ENCODE measurements around the gene SNX33.

Gene SNX33

GRCh38 chr15:75673426-75674235 lies 25.9 kb downstream of the SNX33 start:
- Histone ChIP-seq H4K20me1 (ENCODE audit: insufficient read depth, low read length) (no peaks in the 10 kb centered on the region), H3K36me3 (ENCODE audit: insufficient read depth, low read length) (no peaks in the 10 kb centered on the region), H3K9ac (ENCODE audit: low read depth, low read length) (no peak overlapping the region), H3K9me3 (ENCODE audit: insufficient read depth, low read length, severe bottlenecking) (no peaks in the 10 kb centered on the region), H3K27me3 (ENCODE audit: insufficient read depth, low read length, poor library complexity) (no peaks in the 10 kb centered on the region), H3K27ac (ENCODE audit: low read length) (no peak overlapping the region), H2AFZ (ENCODE audit: low read depth, low read length) (no peak overlapping the region), H3K4me3 (ENCODE audit: low read depth in 1 of 2, low read length in 2 of 2) (no peak overlapping the region), H3K4me1 (ENCODE audit: insufficient read depth, low read length) (no peaks in the 10 kb centered on the region), H3K79me2 (ENCODE audit: insufficient read depth, low read length) (no peaks in the 10 kb centered on the region), H3K4me2 (ENCODE audit: insufficient read depth, low read length) (no peak overlapping the region)
- DNase-seq (no peak), ATAC-seq (ENCODE audit: insufficient read depth, low read depth) (no peak)
- no peak for TF ChIP-seq CTCF (IDR thresholded peaks at IDR 0.05; ENCODE audit: borderline replicate concordance, extremely low read depth, low read length, poor library complexity, severe bottlenecking)
- TF ChIP-seq EZH2 (IDR thresholded peaks at IDR 0.05; ENCODE audit: borderline replicate concordance, low read depth, low read length, severe bottlenecking): no peak

- Histone ChIP-seq H3K9ac (ENCODE audit: low read depth, low read length) (no peak overlapping the region), H2AFZ (ENCODE audit: low read depth, low read length) (no peak overlapping the region), H3K79me2 (ENCODE audit: insufficient read depth, low read length) (no peaks in the 10 kb centered on the region), H3K36me3 (ENCODE audit: insufficient read depth, low read length) (no peaks in the 10 kb centered on the region), H3K27ac (ENCODE audit: low read length) (no peak overlapping the region), H3K4me2 (ENCODE audit: insufficient read depth, low read length) (no peak overlapping the region), H4K20me1 (ENCODE audit: insufficient read depth, low read length) (no peaks in the 10 kb centered on the region), H3K4me1 (ENCODE audit: insufficient read depth, low read length) (no peaks in the 10 kb centered on the region), H3K27me3 (ENCODE audit: insufficient read depth, low read length, poor library complexity) (no peaks in the 10 kb centered on the region), H3K9me3 (ENCODE audit: insufficient read depth, low read length, severe bottlenecking) (no peaks in the 10 kb centered on the region), H3K4me3 (ENCODE audit: low read depth in 1 of 2, low read length in 2 of 2) (no peak overlapping the region)
- TF ChIP-seq CTCF (IDR thresholded peaks at IDR 0.05; ENCODE audit: borderline replicate concordance, extremely low read depth, low read length, poor library complexity, severe bottlenecking) (no peak), EZH2 (IDR thresholded peaks at IDR 0.05; ENCODE audit: borderline replicate concordance, low read depth, low read length, severe bottlenecking) (no peak)
- ATAC-seq (ENCODE audit: insufficient read depth, low read depth) (no peak), DNase-seq (no peak)
Observed at GRCh38 chr15:75674366-75674765, 26.7 kb downstream of the SNX33 start.

GRCh38 chr15:75675579-75676404 lies 28.1 kb downstream of the SNX33 start:
- no peaks in the 10 kb centered on the region for H4K20me1 ChIP-seq (ENCODE audit: insufficient read depth, low read length)
- no peak overlapping the region for H3K9ac ChIP-seq (ENCODE audit: low read depth, low read length)
- H2AFZ ChIP-seq (ENCODE audit: low read depth, low read length): no peak overlapping the region
- H3K36me3 ChIP-seq (ENCODE audit: insufficient read depth, low read length): no peaks in the 10 kb centered on the region
- no peak for TF ChIP-seq CTCF (IDR thresholded peaks at IDR 0.05; ENCODE audit: borderline replicate concordance, extremely low read depth, low read length, poor library complexity, severe bottlenecking)
- TF ChIP-seq EZH2 (IDR thresholded peaks at IDR 0.05; ENCODE audit: borderline replicate concordance, low read depth, low read length, severe bottlenecking): no peak
- no peaks in the 10 kb centered on the region for H3K4me1 ChIP-seq (ENCODE audit: insufficient read depth, low read length)
- H3K27me3 ChIP-seq (ENCODE audit: insufficient read depth, low read length, poor library complexity): no peaks in the 10 kb centered on the region
- no peaks in the 10 kb centered on the region for H3K79me2 ChIP-seq (ENCODE audit: insufficient read depth, low read length)
- no peak overlapping the region for H3K4me2 ChIP-seq (ENCODE audit: insufficient read depth, low read length)
- ATAC-seq (ENCODE audit: insufficient read depth, low read depth): no peak
- H3K27ac ChIP-seq (ENCODE audit: low read length): no peak overlapping the region
- no peak for DNase-seq
- no peak overlapping the region for H3K4me3 ChIP-seq (ENCODE audit: low read depth in 1 of 2, low read length in 2 of 2)
- H3K9me3 ChIP-seq (ENCODE audit: insufficient read depth, low read length, severe bottlenecking): no peaks in the 10 kb centered on the region
